Caco-2 (cell line): ENCODE results near the gene LTF. TPM values are rescaled to one million over a fixed set of nuclear protein-coding genes. Genes with fewer than 3 reads are reported as not detected.
"Not testable (repeated sequence)": the region's sequence is repeated elsewhere in the genome, so short reads cannot be mapped to it uniquely, and the experiment has no call there.

ENCODE experiments used
- BruUV-seq: library from RNA; stranded (reverse); fragments of 400-500 nt; replicated peaks from 2 replicates; lab custom pipeline; 2021; lab: Mats Ljungman, UMichigan
- CTCF ChIA-PET: fragments of 300-600 bp; sonication (Branson Sonifier 250); formaldehyde crosslinking; loops from one replicate; lab custom pipeline; 2022; ENCODE audit warnings: antibody characterized with exemption; lab: Charles Lee
- POLR2A ChIA-PET: fragments of 300-600 bp; sonication (Branson Sonifier 250); formaldehyde crosslinking; loops from one replicate; lab custom pipeline; 2022; ENCODE audit warnings: antibody characterized with exemption; lab: Charles Lee
- DNase-seq, 2 experiments: peaks; one replicate each; pipeline versions ENCODE4 v3.0.0 to v3.0.0-alpha.2; 2020 to 2022
- H3K27me3 ChIP-seq: replicated peaks from 2 replicates; pipeline ENCODE4 v1.6.0; 2011; ENCODE audit warnings: low read length; ENCODE audit not compliant: control insufficient read depth, insufficient read depth
- H3K36me3 ChIP-seq: 2 replicates; pipeline ENCODE4 v1.5.1; 2011; ENCODE audit warnings: low read length; ENCODE audit not compliant: control insufficient read depth, insufficient read depth
- H3K4me1 ChIP-seq: fragments of 250-450 bp; sonication (Bioruptor Pico); 2 replicates; pipeline ENCODE4 v1.5.1; 2020; ENCODE audit warnings: mild to moderate bottlenecking
- H3K4me3 ChIP-seq: 2 replicates; pipeline ENCODE4 v1.5.1; 2011; ENCODE audit warnings: low read depth, mild to moderate bottlenecking, control low read depth, low read length
- H3K9me3 ChIP-seq: fragments of 250-450 bp; sonication (Bioruptor Pico); 2 replicates; pipeline ENCODE4 v1.5.1; 2020; ENCODE audit warnings: mild to moderate bottlenecking, moderate library complexity
- H3K27ac Mint-ChIP-seq: one replicate; pipeline ENCODE4 v1.8.0; 2022; ENCODE audit warnings: mixed read lengths; ENCODE audit not compliant: unreplicated experiment
- H3K27me3 Mint-ChIP-seq: one replicate; pipeline ENCODE4 v1.8.0; 2022; ENCODE audit warnings: mixed read lengths; ENCODE audit not compliant: insufficient read depth, unreplicated experiment
- H3K36me3 Mint-ChIP-seq: one replicate; pipeline ENCODE4 v1.8.0; 2022; ENCODE audit warnings: mild to moderate bottlenecking, mixed read lengths; ENCODE audit not compliant: insufficient read depth, unreplicated experiment
- H3K4me1 Mint-ChIP-seq: one replicate; pipeline ENCODE4 v1.8.0; 2022; ENCODE audit warnings: low read depth, mixed read lengths; ENCODE audit not compliant: unreplicated experiment
- H3K4me3 Mint-ChIP-seq: one replicate; pipeline ENCODE4 v1.8.0; 2022; ENCODE audit warnings: mild to moderate bottlenecking, moderate library complexity, mixed read lengths; ENCODE audit not compliant: unreplicated experiment
- H3K9me3 Mint-ChIP-seq: one replicate; pipeline ENCODE4 v1.8.0; 2022; ENCODE audit warnings: mixed read lengths; ENCODE audit not compliant: unreplicated experiment
- CTCF ChIP-seq, 2 experiments: fragments of 200-600 bp in 1 of 2; IDR thresholded peaks; 1 replicate in 1 of 2; 2 replicates in 1 of 2; pipeline versions ENCODE4 v1.5.1 to v1.8.0; 2011 to 2022; ENCODE audit warnings: antibody characterized with exemption in 1 of 2, control low read depth in 1 of 2, inconsistent platforms in 1 of 2, low read depth in 1 of 2, low read length in 1 of 2, mild to moderate bottlenecking in 1 of 2, moderate library complexity in 1 of 2; ENCODE audit not compliant: insufficient read depth in 1 of 2, severe bottlenecking in 1 of 2, unreplicated experiment in 1 of 2
- intact Hi-C: fragments of 100-400 bp; cut with micrococcal nuclease; formaldehyde crosslinking; loops from one replicate; pipeline ENCODE4 v1.10.0; 2022; ENCODE audit not compliant: unreplicated experiment
- total RNA-seq: library from RNA; stranded (reverse); gene quantifications from 2 replicates; pipeline ENCODE4 v1.2.3, GENCODE V29; 2022

LTF gene
- total RNA-seq, 1 experiment from 2014 or later: not detected

- Histone ChIP-seq H3K27me3 (no peaks in the 10 kb centered on the region), H3K4me3 (no peak overlapping the region), H3K9me3 (no peaks in the 10 kb centered on the region), H3K36me3 (no peaks in the 10 kb centered on the region), H3K4me1 (peaks cover 17% of the 10 kb centered on the region)
- peak overlapping the region; percentile 57 for H3K27ac Mint-ChIP-seq
- no peaks in the 10 kb centered on the region for H3K27me3 Mint-ChIP-seq
- CTCF ChIA-PET: no interaction called here
- POLR2A ChIA-PET: no interaction called here
- peaks cover 21% of the 10 kb centered on the region for H3K4me1 Mint-ChIP-seq
- no peak for DNase-seq
- BruUV-seq: no TSS peak
- H3K36me3 Mint-ChIP-seq: no peaks in the 10 kb centered on the region
- H3K4me3 Mint-ChIP-seq: peak overlapping the region; percentile 60
- TF ChIP-seq CTCF (IDR thresholded peaks at IDR 0.05; ENCODE audit: insufficient read depth in 1 of 2, low read depth in 1 of 2, low read length in 1 of 2, severe bottlenecking in 1 of 2, unreplicated experiment in 1 of 2): no peak
- no peaks in the 10 kb centered on the region for H3K9me3 Mint-ChIP-seq
- intact Hi-C loops: no loop called here
These were observed 58.3 kb downstream of the LTF start for GRCh38 chr3:46406443-46406787.

DNA sequence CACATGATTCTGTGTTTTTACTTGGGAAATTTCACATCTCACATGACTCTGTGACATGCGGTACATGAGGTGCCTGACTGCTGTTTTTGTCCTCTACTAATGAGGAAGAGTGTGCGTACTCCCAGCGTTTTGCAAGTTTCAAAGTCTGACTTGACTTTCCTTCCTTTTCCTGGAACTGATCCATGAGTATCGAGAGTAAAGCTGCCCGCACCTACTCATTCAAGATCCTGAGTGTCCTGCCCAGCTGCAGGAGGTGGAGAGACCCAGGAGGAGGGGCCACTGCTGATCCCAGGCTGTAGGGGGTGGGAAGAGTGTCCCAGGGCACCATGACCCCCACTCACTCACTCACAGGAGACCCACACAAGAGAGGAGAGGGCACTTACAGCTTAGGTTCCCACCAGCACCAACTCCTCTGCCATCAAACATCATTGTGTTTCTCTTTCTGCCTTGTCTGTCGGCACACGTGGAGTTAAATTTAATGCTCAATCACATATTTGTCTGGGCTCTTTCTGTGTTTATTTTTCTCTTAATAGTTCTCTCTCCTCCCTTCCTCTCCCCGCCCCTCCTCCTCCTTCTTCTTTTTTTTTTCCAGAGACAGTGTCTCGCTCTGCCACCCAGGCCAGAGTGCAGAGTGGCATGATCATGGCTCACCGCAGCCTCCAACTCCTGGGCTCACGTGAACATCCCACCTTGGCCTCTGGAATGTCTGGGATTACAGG, 59.2 kb downstream of the LTF start:
- no TSS peak for BruUV-seq
- H3K4me3 Mint-ChIP-seq: no peak overlapping the region
- H3K27me3 Mint-ChIP-seq: no peaks in the 10 kb centered on the region
- no peaks in the 10 kb centered on the region for H3K9me3 Mint-ChIP-seq
- peaks cover 21% of the 10 kb centered on the region for H3K4me1 Mint-ChIP-seq
- CTCF ChIA-PET: interaction anchor here (0.7 kb wide), 1 partner anchor 153 kb away, joined by 3 read pairs; no protein-coding TSS in a partner anchor
- Histone ChIP-seq H3K4me1 (peaks cover 17% of the 10 kb centered on the region), H3K9me3 (no peaks in the 10 kb centered on the region), H3K36me3 (no peaks in the 10 kb centered on the region), H3K27me3 (no peaks in the 10 kb centered on the region), H3K4me3 (no peak overlapping the region)
- intact Hi-C loops: no loop called here
- no peak for TF ChIP-seq CTCF (IDR thresholded peaks at IDR 0.05; ENCODE audit: insufficient read depth in 1 of 2, low read depth in 1 of 2, low read length in 1 of 2, severe bottlenecking in 1 of 2, unreplicated experiment in 1 of 2)
- POLR2A ChIA-PET: no interaction called here
- DNase-seq: no peak
- no peaks in the 10 kb centered on the region for H3K36me3 Mint-ChIP-seq
- H3K27ac Mint-ChIP-seq: no peak overlapping the region

DNA sequence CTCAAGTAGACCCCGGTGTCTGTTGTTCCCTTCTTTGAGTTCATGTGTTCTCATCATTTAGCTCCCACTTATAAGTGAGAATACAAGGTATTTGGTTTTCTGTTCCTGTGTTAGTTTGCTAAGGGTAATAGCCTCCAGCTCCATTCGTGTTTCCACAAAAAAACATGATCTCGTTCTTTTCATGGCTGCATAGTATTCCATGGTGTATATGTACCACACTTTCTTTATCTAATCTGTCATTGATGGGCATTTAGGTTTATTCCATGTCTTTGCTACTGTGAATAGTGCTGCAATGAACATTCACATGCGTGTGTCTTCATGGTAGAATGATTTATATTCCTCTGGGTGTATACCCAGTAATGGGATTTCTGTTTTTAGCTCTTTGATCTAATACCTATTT, 61.8 kb downstream of the LTF start:
- intact Hi-C loops, H3K36me3 Mint-ChIP-seq, CTCF ChIA-PET, POLR2A ChIA-PET, H3K9me3 Mint-ChIP-seq, H3K27me3 Mint-ChIP-seq, BruUV-seq, H3K4me3 Mint-ChIP-seq, H3K4me3 ChIP-seq, H3K27me3 ChIP-seq, H3K9me3 ChIP-seq, H3K36me3 ChIP-seq, H3K27ac Mint-ChIP-seq, DNase-seq: not testable (repeated sequence)
- H3K4me1 ChIP-seq: peaks cover 17% of the 10 kb centered on the region
- peaks cover 21% of the 10 kb centered on the region for H3K4me1 Mint-ChIP-seq
